A673 (cell line): Measurements from ENCODE around the gene KCNJ5. TPM values are rescaled to one million over a fixed set of nuclear protein-coding genes. Genes with fewer than 3 reads are reported as not detected.

Experiments used
- BruUV-seq: library from RNA; stranded (reverse); fragments of 400-500 nt; replicated peaks from 2 replicates; lab custom pipeline; 2021; lab: Mats Ljungman, UMichigan
- CTCF ChIA-PET: fragments of 300-600 bp; sonication (Branson Sonifier 250); formaldehyde crosslinking; loops from one replicate; lab custom pipeline; 2022; ENCODE audit warnings: antibody characterized with exemption; lab: Charles Lee
- POLR2A ChIA-PET: fragments of 300-600 bp; sonication (Branson Sonifier 250); formaldehyde crosslinking; loops from one replicate; lab custom pipeline; 2022; ENCODE audit warnings: antibody characterized with exemption; ENCODE audit not compliant: low non-redundant PET; lab: Charles Lee
- DNase-seq: peaks from one replicate; pipeline ENCODE4 v3.0.0-alpha.2; 2015; ENCODE audit warnings: low spot score
- H3K27ac ChIP-seq: fragments of 200-600 bp; sonication (generic); 2 replicates; pipeline ENCODE4 v1.5.1; 2016; ENCODE audit warnings: mixed run types, low read depth, mild to moderate bottlenecking, mixed read lengths, antibody characterized with exemption, low read length; ENCODE audit not compliant: poor library complexity, severe bottlenecking
- H3K27me3 ChIP-seq: fragments of 200-600 bp; sonication (generic); replicated peaks from 2 replicates; pipeline ENCODE4 v1.6.1; 2017; ENCODE audit warnings: mixed run types, low read depth, mild to moderate bottlenecking, mixed read lengths, antibody characterized with exemption, low read length; ENCODE audit not compliant: insufficient read depth, poor library complexity
- H3K36me3 ChIP-seq: fragments of 200-600 bp; sonication (generic); 2 replicates; pipeline ENCODE4 v1.6.1; 2016; ENCODE audit warnings: mixed run types, mild to moderate bottlenecking, mixed read lengths, antibody characterized with exemption, low read length; ENCODE audit not compliant: insufficient read depth, poor library complexity, severe bottlenecking
- H3K4me1 ChIP-seq: fragments of 200-600 bp; sonication (generic); 2 replicates; pipeline ENCODE4 v1.6.1; 2017; ENCODE audit warnings: mixed run types, mild to moderate bottlenecking, mixed read lengths, antibody characterized with exemption, low read length; ENCODE audit not compliant: insufficient read depth, poor library complexity, severe bottlenecking
- H3K4me3 ChIP-seq: fragments of 200-600 bp; sonication (generic); 2 replicates; pipeline ENCODE4 v1.5.1; 2016; ENCODE audit warnings: low read depth, mixed run types, mild to moderate bottlenecking, mixed read lengths, low read length; ENCODE audit not compliant: poor library complexity, severe bottlenecking
- H3K9me3 ChIP-seq: fragments of 200-600 bp; sonication (generic); 2 replicates; pipeline ENCODE4 v1.6.1; 2016; ENCODE audit warnings: mixed run types, low read depth, mild to moderate bottlenecking, mixed read lengths, antibody characterized with exemption, low read length; ENCODE audit not compliant: poor library complexity, severe bottlenecking
- EZH2 ChIP-seq: fragments of 200-600 bp; sonication (generic); IDR thresholded peaks from 2 replicates; pipeline ENCODE4 v1.6.1; 2017; ENCODE audit warnings: borderline replicate concordance, low read depth, mild to moderate bottlenecking, mixed read lengths, antibody characterized with exemption, low read length; ENCODE audit not compliant: poor library complexity, severe bottlenecking
- intact Hi-C: fragments of 100-400 bp; cut with micrococcal nuclease; formaldehyde crosslinking; loops from one replicate; pipeline ENCODE4 v1.10.0; 2022; ENCODE audit not compliant: unreplicated experiment
- total RNA-seq: library from RNA; stranded (reverse); gene quantifications from 2 replicates; pipeline ENCODE4 v1.2.3, GENCODE V29; 2021
- TF ChIP-seq, protein P1 (sequence below): fragments of 300-800, 200-600 bp; sonication (generic); conservative IDR thresholded peaks from 2 replicates; pipeline ENCODE4 v1.5.1; 2017; ENCODE audit warnings: low read depth, mild to moderate bottlenecking, antibody characterized with exemption, low read length, moderate library complexity, mixed read lengths

The KCNJ5 gene
- total RNA-seq, 1 experiment from 2014 or later, result not detected

- H3K9me3 ChIP-seq, result no peaks in the 10 kb centered on the region
- H3K36me3 ChIP-seq, result no peaks in the 10 kb centered on the region
- intact Hi-C loops, result no loop called here
- H3K27ac ChIP-seq, result no peak overlapping the region
- CTCF ChIA-PET, result interaction anchor here (1.0 to 1.9 kb wide), 2 partner anchors 15 kb away, joined by 4 to 16 read pairs; no protein-coding TSS in a partner anchor
- DNase-seq, result no peak
- BruUV-seq, result no TSS peak
- H3K27me3 ChIP-seq, result no peaks in the 10 kb centered on the region
- no peaks in the 10 kb centered on the region for H3K4me1 ChIP-seq
- POLR2A ChIA-PET, result no interaction called here
- no peak overlapping the region for H3K4me3 ChIP-seq
- TF ChIP-seq, protein P1, sequence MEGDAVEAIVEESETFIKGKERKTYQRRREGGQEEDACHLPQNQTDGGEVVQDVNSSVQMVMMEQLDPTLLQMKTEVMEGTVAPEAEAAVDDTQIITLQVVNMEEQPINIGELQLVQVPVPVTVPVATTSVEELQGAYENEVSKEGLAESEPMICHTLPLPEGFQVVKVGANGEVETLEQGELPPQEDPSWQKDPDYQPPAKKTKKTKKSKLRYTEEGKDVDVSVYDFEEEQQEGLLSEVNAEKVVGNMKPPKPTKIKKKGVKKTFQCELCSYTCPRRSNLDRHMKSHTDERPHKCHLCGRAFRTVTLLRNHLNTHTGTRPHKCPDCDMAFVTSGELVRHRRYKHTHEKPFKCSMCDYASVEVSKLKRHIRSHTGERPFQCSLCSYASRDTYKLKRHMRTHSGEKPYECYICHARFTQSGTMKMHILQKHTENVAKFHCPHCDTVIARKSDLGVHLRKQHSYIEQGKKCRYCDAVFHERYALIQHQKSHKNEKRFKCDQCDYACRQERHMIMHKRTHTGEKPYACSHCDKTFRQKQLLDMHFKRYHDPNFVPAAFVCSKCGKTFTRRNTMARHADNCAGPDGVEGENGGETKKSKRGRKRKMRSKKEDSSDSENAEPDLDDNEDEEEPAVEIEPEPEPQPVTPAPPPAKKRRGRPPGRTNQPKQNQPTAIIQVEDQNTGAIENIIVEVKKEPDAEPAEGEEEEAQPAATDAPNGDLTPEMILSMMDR, result no peak
- no peak for TF ChIP-seq EZH2
These were observed 50.6 kb downstream of the KCNJ5 start for GRCh38 chr11:128941573-128942271.

DNA sequence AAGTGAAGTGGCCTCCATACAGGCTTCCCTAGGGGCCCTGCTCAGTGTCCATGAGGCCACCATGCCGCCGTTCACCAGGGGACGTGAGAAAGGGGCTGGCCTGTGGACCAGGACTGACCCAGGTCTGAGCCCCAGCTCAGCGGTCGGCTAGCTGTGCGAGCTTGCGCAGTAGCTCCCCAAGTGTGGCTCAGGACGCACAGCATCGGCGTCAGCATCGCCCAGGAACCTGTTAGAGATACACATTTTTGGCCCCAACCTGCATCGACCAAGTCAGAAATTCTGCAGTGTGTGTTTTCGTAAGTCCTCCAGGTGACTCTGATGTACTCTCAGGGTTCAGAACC is 51.1 kb downstream of the KCNJ5 start:
- Histone ChIP-seq H3K4me3 (no peak overlapping the region), H3K27me3 (no peaks in the 10 kb centered on the region), H3K36me3 (no peaks in the 10 kb centered on the region), H3K4me1 (no peaks in the 10 kb centered on the region), H3K27ac (no peak overlapping the region), H3K9me3 (no peaks in the 10 kb centered on the region)
- ChIA-PET POLR2A (no interaction called here), CTCF (interaction anchor here (1.0 kb wide), 1 partner anchor 14 kb away, joined by 16 read pairs; no protein-coding TSS in a partner anchor)
- BruUV-seq, result no TSS peak
- intact Hi-C loops, result no loop called here
- TF ChIP-seq, protein P1, result no peak
- no peak for TF ChIP-seq EZH2
- DNase-seq, result no peak

GRCh38 chr11:128942817-128943427 is 51.8 kb downstream of the KCNJ5 start, which contains the start of gene TP53AIP1:
Gene TP53AIP1 (minus strand): TSS chr11:128942871. CDS start chr11:128937818, 5,053 bp downstream.
- TF ChIP-seq, protein P1, result no peak
- no peak for TF ChIP-seq EZH2
- Histone ChIP-seq H3K4me3 (no peak within 1 kb of the TSS), H3K27me3 (no peaks in the 10 kb centered on the region), H3K4me1 (no peaks in the 10 kb centered on the region), H3K36me3 (no peaks in the 10 kb centered on the region), H3K9me3 (no peaks in the 10 kb centered on the region), H3K27ac (no peak within 1 kb of the TSS)
- ChIA-PET CTCF (interaction anchor here (1.0 kb wide), 1 partner anchor 13 kb away, joined by 16 read pairs; no protein-coding TSS in a partner anchor), POLR2A (no interaction called here)
- BruUV-seq, result no TSS peak
- no peak for DNase-seq
- intact Hi-C loops, result no loop called here
